Endothelial cell of umbilical vein (primary cell): ENCODE results near the gene COLGALT1. TPM values are rescaled to one million over a fixed set of nuclear protein-coding genes. Genes with fewer than 3 reads are reported as not detected.

Source experiments
- BruUV-seq: library from RNA; stranded (reverse); fragments of 400-500 nt; replicated peaks from 2 replicates; lab custom pipeline; 2021; lab: Mats Ljungman, UMichigan
- CTCF ChIA-PET: fragments of 300-600, 350-600 bp; sonication (Branson Sonifier 250); formaldehyde crosslinking; loops from one replicate; lab custom pipeline; 2021; ENCODE audit warnings: antibody characterized with exemption, inconsistent platforms; lab: Charles Lee
- POLR2A ChIA-PET: fragments of 300-600, 350-600 bp; sonication (Branson Sonifier 250); formaldehyde crosslinking; loops from one replicate; lab custom pipeline; 2021; ENCODE audit warnings: antibody characterized with exemption, inconsistent platforms; lab: Charles Lee
- DNase-seq: peaks from one replicate; pipeline ENCODE4 v3.0.0-alpha.2; 2011; ENCODE audit warnings: low read depth, low spot score
- FAIRE-seq: peaks from 2 replicates; lab custom pipeline; 2011; peaks lifted over from hg19 to GRCh38; lab: Jason Lieb, UNC
- H2AFZ ChIP-seq: 2 replicates; pipeline ENCODE4 v1.6.0; 2012; ENCODE audit warnings: low read depth, low read length, control low read depth, inconsistent platforms
- H3K27ac ChIP-seq: 2 replicates; pipeline ENCODE4 v1.5.1; 2011; ENCODE audit warnings: low read depth, mild to moderate bottlenecking, control low read depth, low read length, moderate library complexity; ENCODE audit not compliant: insufficient read depth
- H3K27me3 ChIP-seq, 2 experiments: 2 replicates each; pipeline versions ENCODE4 v1.6.0 to v1.6.1; 2011; ENCODE audit warnings: low read length in 2 of 2, mixed read lengths in 1 of 2; ENCODE audit not compliant: control insufficient read depth in 2 of 2, insufficient read depth in 2 of 2
- H3K36me3 ChIP-seq, 2 experiments: 2 replicates in 1 of 2; 3 replicates in 1 of 2; pipeline ENCODE4 v1.5.1; 2011; ENCODE audit warnings: low read length in 2 of 2, mild to moderate bottlenecking in 1 of 2, moderate library complexity in 1 of 2; ENCODE audit not compliant: control insufficient read depth in 2 of 2, insufficient read depth in 2 of 2; ENCODE audit errors: extremely low read depth in 1 of 2
- H3K4me1 ChIP-seq: 3 replicates; pipeline ENCODE4 v1.5.1; 2011; ENCODE audit warnings: mild to moderate bottlenecking, low read length; ENCODE audit not compliant: control insufficient read depth, insufficient read depth; ENCODE audit errors: extremely low read depth
- H3K4me2 ChIP-seq: 2 replicates; pipeline ENCODE4 v1.6.1; 2011; ENCODE audit warnings: low read length, control low read depth, mixed read lengths; ENCODE audit not compliant: insufficient read depth
- H3K4me3 ChIP-seq, 3 experiments: fragments of 200-600 bp in 1 of 3; sonication (generic), shearing (Covaris generic) in 1 of 3; replicated peaks in 1 of 3; 2 replicates each; pipeline ENCODE4 v1.5.1; 2011 to 2016; ENCODE audit warnings: control low read depth in 3 of 3, low read length in 3 of 3, mild to moderate bottlenecking in 2 of 3, inconsistent platforms in 1 of 3, low read depth in 1 of 3, moderate library complexity in 1 of 3; ENCODE audit not compliant: insufficient read depth in 1 of 3
- H3K79me2 ChIP-seq: 2 replicates; pipeline ENCODE4 v1.6.0; 2012; ENCODE audit warnings: low read length, inconsistent platforms; ENCODE audit not compliant: control insufficient read depth, insufficient read depth
- H3K9ac ChIP-seq: replicated peaks from 2 replicates; pipeline ENCODE3; 2011; ENCODE audit warnings: low read length, control low read depth; ENCODE audit not compliant: insufficient read depth; ENCODE audit errors: extremely low read depth
- H3K9me1 ChIP-seq: replicated peaks from 3 replicates; pipeline ENCODE4 v1.6.0; 2011; ENCODE audit warnings: mild to moderate bottlenecking, low read length; ENCODE audit not compliant: control insufficient read depth, insufficient read depth; ENCODE audit errors: extremely low read depth
- H3K9me3 ChIP-seq: replicated peaks from 2 replicates; pipeline ENCODE4 v1.5.1; 2012; ENCODE audit warnings: low read length, inconsistent platforms; ENCODE audit not compliant: control insufficient read depth, insufficient read depth
- H4K20me1 ChIP-seq: replicated peaks from 2 replicates; pipeline ENCODE3; 2011; ENCODE audit warnings: mild to moderate bottlenecking, low read length; ENCODE audit not compliant: control insufficient read depth, insufficient read depth; ENCODE audit errors: extremely low read depth
- EZH2 ChIP-seq: IDR thresholded peaks from 2 replicates; pipeline ENCODE4 v1.6.1; 2012; ENCODE audit warnings: borderline replicate concordance, low read depth, mild to moderate bottlenecking, moderate library complexity, low read length, inconsistent platforms; ENCODE audit not compliant: severe bottlenecking
- FOS ChIP-seq: IDR thresholded peaks from 2 replicates; pipeline ENCODE4 v1.6.1; 2011; ENCODE audit warnings: mild to moderate bottlenecking, low read length, moderate library complexity, borderline replicate concordance; ENCODE audit not compliant: insufficient read depth
- POLR2AphosphoS5 ChIP-seq: IDR thresholded peaks from 2 replicates; pipeline ENCODE4 v1.6.1; 2012; ENCODE audit warnings: low read depth, mild to moderate bottlenecking, control low read depth, low read length, moderate library complexity; ENCODE audit not compliant: insufficient read depth
- dilution Hi-C: fragments of 300-500 bp; cut with MboI; formaldehyde crosslinking; loops from one replicate; pipeline ENCODE4 v1.15.0; 2019; ENCODE audit warnings: low sequenced_read_pairs; ENCODE audit not compliant: extremely low pct_ligation_motif_present
- intact Hi-C: fragments of 100-400 bp; cut with micrococcal nuclease; formaldehyde crosslinking; loops from one replicate; pipeline ENCODE4 v1.10.0; 2022
- polyA plus RNA-seq, 4 experiments: library from polyadenylated mRNA; depleted of rRNA in 3 of 4; stranded (reverse) in 3 of 4; unstranded in 1 of 4; fragments of >200 nt; gene quantifications; 2 replicates each; pipeline versions ENCODE4 v1.2.1 to v1.2.3, GENCODE V29; 2011 to 2012; ENCODE audit warnings: missing spikeins in 1 of 4
- total RNA-seq: library from RNA; stranded (reverse); gene quantifications from 2 replicates; pipeline ENCODE4 v1.2.3, GENCODE V29; 2021
- TF ChIP-seq, protein P1 (sequence below), 2 donors: IDR thresholded peaks; 1 replicate in 1 of 2; 2 replicates in 1 of 2; pipeline ENCODE4 v1.5.1; 2011; ENCODE audit warnings: low read length in 2 of 2, mild to moderate bottlenecking in 2 of 2, moderate library complexity in 2 of 2, control low read depth in 1 of 2, inconsistent platforms in 1 of 2, low read depth in 1 of 2; ENCODE audit not compliant: insufficient read depth in 1 of 2; ENCODE audit errors: extremely low read depth in 1 of 2

COLGALT1 gene
- total and polyA plus RNA-seq, 2 donors (not counting 3 experiments of a cell fraction or from before 2014, with no cell fraction given), result 263 to 355 TPM

DNA sequence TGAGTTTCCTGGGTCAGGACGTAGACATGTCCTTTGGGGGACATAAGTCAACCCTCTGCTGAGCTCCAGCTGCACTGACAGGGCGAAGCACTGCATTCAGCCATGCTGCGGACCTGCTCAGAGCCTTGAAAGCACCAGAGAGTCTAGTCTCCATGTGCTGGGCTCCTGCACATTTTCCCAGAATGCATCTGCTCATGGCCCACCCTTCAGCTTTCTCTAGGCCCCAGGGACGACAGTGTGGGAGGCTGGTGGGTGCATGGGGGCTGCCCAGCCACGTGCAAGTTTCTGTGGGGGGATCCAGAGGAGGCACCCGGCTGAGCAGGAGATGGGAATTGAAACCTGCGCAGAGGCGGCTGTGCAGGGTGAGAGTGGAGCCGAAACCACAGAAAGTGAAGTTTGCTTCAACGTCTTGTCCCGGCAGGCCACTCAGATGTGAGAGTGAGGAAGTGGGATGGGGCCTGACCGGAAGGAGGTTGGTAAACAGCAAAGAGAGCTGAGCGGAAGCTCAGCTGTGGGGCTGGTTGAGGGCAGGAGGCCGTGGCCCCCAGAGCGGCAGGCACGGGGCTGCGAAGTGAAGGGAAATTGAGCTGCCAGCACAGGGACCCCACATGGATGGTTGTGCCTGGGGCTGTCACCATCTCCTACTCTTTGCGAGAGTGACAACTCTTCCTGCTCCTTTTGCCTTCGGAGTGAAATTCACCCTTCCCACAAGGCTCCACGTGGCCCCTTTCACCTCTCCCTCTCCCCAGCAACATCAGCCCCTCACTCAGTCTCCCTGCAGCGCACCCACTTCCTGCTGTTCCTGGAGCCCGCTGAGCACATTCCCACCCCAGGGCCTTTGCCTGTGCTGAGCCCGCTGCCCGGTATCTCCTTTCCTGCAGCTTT lies 32.2 kb upstream of the COLGALT1 start:
- peaks cover 8% of the 10 kb centered on the region for H3K4me1 ChIP-seq
- H3K79me2 ChIP-seq, result no peaks in the 10 kb centered on the region
- dilution Hi-C loops (no loop called here), intact Hi-C loops (no loop called here)
- no peaks in the 10 kb centered on the region for H3K9me3 ChIP-seq
- no peak for DNase-seq
- H3K4me3 ChIP-seq, result no peak overlapping the region
- BruUV-seq, result no TSS peak
- no peaks in the 10 kb centered on the region for H3K27me3 ChIP-seq
- no peaks in the 10 kb centered on the region for H3K36me3 ChIP-seq
- ChIA-PET POLR2A (interaction anchor here (0.6 kb wide), 1 partner anchor 100 kb away, joined by 3 read pairs; no protein-coding TSS in a partner anchor), CTCF (interaction anchor here (0.7 to 1.1 kb wide), 3 partner anchors 27 to 50 kb away, joined by 3 to 5 read pairs (median 3); no protein-coding TSS in a partner anchor)
- H2AFZ ChIP-seq, result peak overlapping the region; percentile 74
- H3K9me1 ChIP-seq, result no peaks in the 10 kb centered on the region
- no peak overlapping the region for H3K4me2 ChIP-seq
- H3K27ac ChIP-seq, result no peak overlapping the region
- peak; percentile 78 for FAIRE-seq
- no peak for TF ChIP-seq FOS
- TF ChIP-seq, protein P1, sequence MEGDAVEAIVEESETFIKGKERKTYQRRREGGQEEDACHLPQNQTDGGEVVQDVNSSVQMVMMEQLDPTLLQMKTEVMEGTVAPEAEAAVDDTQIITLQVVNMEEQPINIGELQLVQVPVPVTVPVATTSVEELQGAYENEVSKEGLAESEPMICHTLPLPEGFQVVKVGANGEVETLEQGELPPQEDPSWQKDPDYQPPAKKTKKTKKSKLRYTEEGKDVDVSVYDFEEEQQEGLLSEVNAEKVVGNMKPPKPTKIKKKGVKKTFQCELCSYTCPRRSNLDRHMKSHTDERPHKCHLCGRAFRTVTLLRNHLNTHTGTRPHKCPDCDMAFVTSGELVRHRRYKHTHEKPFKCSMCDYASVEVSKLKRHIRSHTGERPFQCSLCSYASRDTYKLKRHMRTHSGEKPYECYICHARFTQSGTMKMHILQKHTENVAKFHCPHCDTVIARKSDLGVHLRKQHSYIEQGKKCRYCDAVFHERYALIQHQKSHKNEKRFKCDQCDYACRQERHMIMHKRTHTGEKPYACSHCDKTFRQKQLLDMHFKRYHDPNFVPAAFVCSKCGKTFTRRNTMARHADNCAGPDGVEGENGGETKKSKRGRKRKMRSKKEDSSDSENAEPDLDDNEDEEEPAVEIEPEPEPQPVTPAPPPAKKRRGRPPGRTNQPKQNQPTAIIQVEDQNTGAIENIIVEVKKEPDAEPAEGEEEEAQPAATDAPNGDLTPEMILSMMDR (IDR thresholded peaks at IDR 0.05; ENCODE audit: extremely low read depth in 1 of 2, insufficient read depth in 1 of 2, low read depth in 1 of 2, low read length in 2 of 2), result no peak
- peak; percentile 35 for TF ChIP-seq POLR2AphosphoS5
- TF ChIP-seq EZH2, result no peak
- H3K9ac ChIP-seq, result no peak overlapping the region
- H4K20me1 ChIP-seq, result no peaks in the 10 kb centered on the region
